PC-9 (cell line): ENCODE data around the gene INPP5A. TPM values are rescaled to one million over a fixed set of nuclear protein-coding genes. Genes with fewer than 3 reads are reported as not detected.

ENCODE experiments used
- BruUV-seq: library from RNA; stranded (reverse); fragments of 400-500 nt; replicated peaks from 2 replicates; lab custom pipeline; 2021; lab: Mats Ljungman, UMichigan
- CTCF ChIA-PET: fragments of 300-600 bp; sonication (Branson Sonifier 250); formaldehyde crosslinking; loops from one replicate; lab custom pipeline; 2022; ENCODE audit warnings: antibody characterized with exemption; lab: Charles Lee
- POLR2A ChIA-PET: fragments of 300-600 bp; sonication (Branson Sonifier 250); formaldehyde crosslinking; loops from one replicate; lab custom pipeline; 2022; ENCODE audit warnings: antibody characterized with exemption; ENCODE audit not compliant: unreplicated experiment; lab: Charles Lee
- DNase-seq, 2 experiments: peaks; one replicate each; pipeline versions ENCODE4 v3.0.0 to v3.0.0-alpha.2; 2015 to 2022; ENCODE audit warnings: mixed read lengths in 1 of 2
- H2AFZ ChIP-seq: fragments of 200-600 bp; sonication (generic); 2 replicates; pipeline ENCODE4 v1.8.1; 2017; ENCODE audit warnings: antibody characterized with exemption
- H3F3A ChIP-seq: fragments of 200-600 bp; sonication (generic); 2 replicates; pipeline ENCODE4 v1.8.1; 2017; ENCODE audit warnings: antibody characterized with exemption, mild to moderate bottlenecking, low read depth; ENCODE audit not compliant: insufficient read depth
- H3K27ac ChIP-seq: fragments of 200-600 bp; sonication (generic); 2 replicates; pipeline ENCODE4 v1.6.1; 2016; ENCODE audit warnings: mixed run types
- H3K27me3 ChIP-seq: fragments of 200-600 bp; sonication (generic); 2 replicates; pipeline ENCODE4 v1.6.1; 2016; ENCODE audit warnings: low read depth, mixed run types; ENCODE audit not compliant: insufficient read depth
- H3K36me3 ChIP-seq: fragments of 200-600 bp; sonication (generic); 2 replicates; pipeline ENCODE4 v1.6.1; 2016; ENCODE audit warnings: low read depth, mixed run types
- H3K4me1 ChIP-seq: fragments of 200-600 bp; sonication (generic); replicated peaks from 2 replicates; pipeline ENCODE4 v1.6.1; 2016; ENCODE audit warnings: mixed run types; ENCODE audit not compliant: insufficient read depth
- H3K4me2 ChIP-seq: fragments of 200-600 bp; sonication (generic); 2 replicates; pipeline ENCODE4 v1.6.1; 2017; ENCODE audit warnings: mixed run types
- H3K4me3 ChIP-seq: fragments of 200-600 bp; sonication (generic); 2 replicates; pipeline ENCODE4 v1.6.1; 2016; ENCODE audit warnings: mixed run types
- H3K79me2 ChIP-seq: fragments of 200-600 bp; sonication (generic); 2 replicates; pipeline ENCODE4 v1.6.1; 2017; ENCODE audit warnings: low read depth, mixed run types
- H3K9me2 ChIP-seq: fragments of 200-600 bp; sonication (generic); 2 replicates; pipeline ENCODE4 v1.8.1; 2017; ENCODE audit warnings: mild to moderate bottlenecking; ENCODE audit not compliant: insufficient read depth
- H3K9me3 ChIP-seq: fragments of 200-600 bp; sonication (generic); 2 replicates; pipeline ENCODE4 v1.8.1; 2016; ENCODE audit warnings: low read depth; ENCODE audit not compliant: insufficient read depth
- H4K20me1 ChIP-seq: fragments of 200-600 bp; sonication (generic); 2 replicates; pipeline ENCODE4 v1.8.1; 2017; ENCODE audit not compliant: insufficient read depth
- EZH2 ChIP-seq: fragments of 200-600 bp; sonication (generic); IDR thresholded peaks from 2 replicates; pipeline ENCODE4 v1.8.0; 2017; ENCODE audit warnings: antibody characterized with exemption, low read depth
- intact Hi-C: fragments of 100-400 bp; cut with micrococcal nuclease; formaldehyde crosslinking; loops from one replicate; pipeline ENCODE4 v1.10.0; 2022; ENCODE audit not compliant: unreplicated experiment
- total RNA-seq: library from RNA; stranded (reverse); gene quantifications from 2 replicates; pipeline ENCODE4 v1.2.3, GENCODE V29; 2021
- TF ChIP-seq, protein P1 (sequence below): fragments of 200-600 bp; sonication (generic); conservative IDR thresholded peaks from 2 replicates; pipeline ENCODE4 v1.6.1; 2017; ENCODE audit warnings: mixed run types, antibody characterized with exemption, mild to moderate bottlenecking, moderate library complexity

The INPP5A gene
- total RNA-seq, 1 experiment from 2014 or later: 18.4 TPM

- Histone ChIP-seq H3K36me3 (no peaks in the 10 kb centered on the region), H3K9me2 (no peaks in the 10 kb centered on the region), H4K20me1 (no peaks in the 10 kb centered on the region), H3K4me3 (no peak overlapping the region), H3K27ac (no peak overlapping the region), H3K4me2 (no peak overlapping the region), H3K79me2 (no peaks in the 10 kb centered on the region), H3K9me3 (no peaks in the 10 kb centered on the region), H2AFZ (no peak overlapping the region), H3K4me1 (no peaks in the 10 kb centered on the region), H3K27me3 (peaks cover 11% of the 10 kb centered on the region; the same call in 1 of the 2 replicates), H3F3A (no peaks in the 10 kb centered on the region)
- TF ChIP-seq, protein P1, sequence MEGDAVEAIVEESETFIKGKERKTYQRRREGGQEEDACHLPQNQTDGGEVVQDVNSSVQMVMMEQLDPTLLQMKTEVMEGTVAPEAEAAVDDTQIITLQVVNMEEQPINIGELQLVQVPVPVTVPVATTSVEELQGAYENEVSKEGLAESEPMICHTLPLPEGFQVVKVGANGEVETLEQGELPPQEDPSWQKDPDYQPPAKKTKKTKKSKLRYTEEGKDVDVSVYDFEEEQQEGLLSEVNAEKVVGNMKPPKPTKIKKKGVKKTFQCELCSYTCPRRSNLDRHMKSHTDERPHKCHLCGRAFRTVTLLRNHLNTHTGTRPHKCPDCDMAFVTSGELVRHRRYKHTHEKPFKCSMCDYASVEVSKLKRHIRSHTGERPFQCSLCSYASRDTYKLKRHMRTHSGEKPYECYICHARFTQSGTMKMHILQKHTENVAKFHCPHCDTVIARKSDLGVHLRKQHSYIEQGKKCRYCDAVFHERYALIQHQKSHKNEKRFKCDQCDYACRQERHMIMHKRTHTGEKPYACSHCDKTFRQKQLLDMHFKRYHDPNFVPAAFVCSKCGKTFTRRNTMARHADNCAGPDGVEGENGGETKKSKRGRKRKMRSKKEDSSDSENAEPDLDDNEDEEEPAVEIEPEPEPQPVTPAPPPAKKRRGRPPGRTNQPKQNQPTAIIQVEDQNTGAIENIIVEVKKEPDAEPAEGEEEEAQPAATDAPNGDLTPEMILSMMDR: no peak
- TF ChIP-seq EZH2: no peak
- no peak for DNase-seq
- intact Hi-C loops: no loop called here
- no TSS peak for BruUV-seq
- ChIA-PET CTCF (no interaction called here), POLR2A (no interaction called here)
These were observed 268.0 kb downstream of the INPP5A start for GRCh38 chr10:132805599-132805998.

- Histone ChIP-seq H3K4me2 (no peak overlapping the region), H3K4me3 (no peak overlapping the region), H3K27ac (no peak overlapping the region), H3K9me3 (no peaks in the 10 kb centered on the region), H3K36me3 (no peaks in the 10 kb centered on the region), H3K9me2 (no peaks in the 10 kb centered on the region), H3F3A (no peaks in the 10 kb centered on the region), H2AFZ (no peak overlapping the region), H3K4me1 (no peaks in the 10 kb centered on the region), H3K27me3 (peaks cover 13% of the 10 kb centered on the region; the same call in 1 of the 2 replicates), H3K79me2 (no peaks in the 10 kb centered on the region), H4K20me1 (no peaks in the 10 kb centered on the region)
- intact Hi-C loops: no loop called here
- POLR2A ChIA-PET: no interaction called here
- CTCF ChIA-PET: no interaction called here
- DNase-seq: no peak
- BruUV-seq: no TSS peak
- TF ChIP-seq, protein P1: no peak
- no peak for TF ChIP-seq EZH2
These were observed 268.5 kb downstream of the INPP5A start for GRCh38 chr10:132806110-132806509.

DNA sequence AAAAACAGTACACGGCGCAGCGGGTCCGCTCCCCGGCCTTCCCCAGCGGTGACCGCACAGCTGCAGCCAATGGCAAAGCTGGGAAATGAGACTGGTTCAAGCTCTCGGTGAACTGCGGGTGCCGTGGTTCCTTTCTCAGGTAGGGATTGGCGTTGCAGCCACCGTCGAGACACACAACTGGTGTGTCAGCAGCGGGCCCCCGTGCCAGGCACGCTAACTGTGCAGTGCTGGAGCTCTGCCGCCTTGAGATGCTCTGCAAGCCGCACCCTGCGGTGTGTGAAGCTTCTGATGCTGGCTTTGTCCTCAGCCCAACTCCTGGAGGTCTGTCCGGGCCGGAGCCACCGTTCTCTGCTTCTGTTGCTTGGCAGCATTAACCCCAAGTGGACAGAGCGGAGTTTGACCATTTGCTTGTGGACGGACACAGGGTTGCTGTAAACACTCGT lies 269.0 kb downstream of the INPP5A start:
- no peak overlapping the region for H3K4me2 ChIP-seq
- no TSS peak for BruUV-seq

More for the DNA sequence above, 269.0 kb downstream of the INPP5A start:
- TF ChIP-seq, protein P1: no peak
- no peak for TF ChIP-seq EZH2
- Histone ChIP-seq H4K20me1 (no peaks in the 10 kb centered on the region), H3K36me3 (no peaks in the 10 kb centered on the region), H3K9me2 (no peaks in the 10 kb centered on the region), H3K27ac (no peak overlapping the region), H3K4me1 (no peaks in the 10 kb centered on the region), H3K9me3 (no peaks in the 10 kb centered on the region), H3K4me3 (no peak overlapping the region), H3K27me3 (peaks cover 13% of the 10 kb centered on the region; the same call in 1 of the 2 replicates), H3F3A (no peaks in the 10 kb centered on the region), H3K79me2 (no peaks in the 10 kb centered on the region), H2AFZ (no peak overlapping the region)
- DNase-seq: no peak
- intact Hi-C loops: no loop called here
- ChIA-PET POLR2A (no interaction called here), CTCF (no interaction called here)
